Urinary bladder (tissue), 4 donors: ENCODE results near the gene MAP6. TPM values are rescaled to one million over a fixed set of nuclear protein-coding genes. Genes with fewer than 3 reads are reported as not detected.
A peak's percentile ranks its signal among the peaks of the same experiment; 100 is the strongest.
"Not testable (repeated sequence)": the region's sequence is repeated elsewhere in the genome, so short reads cannot be mapped to it uniquely, and the experiment has no call there.

Experiments used
- DNase-seq: peaks from one replicate; pipeline ENCODE4 v3.0.0-alpha.2; 2015; ENCODE audit errors: extremely low spot score
- H3K27ac ChIP-seq: one replicate; pipeline ENCODE4 v1.5.1; 2013; ENCODE audit warnings: low read depth, mild to moderate bottlenecking, moderate library complexity
- H3K36me3 ChIP-seq: one replicate; pipeline ENCODE4 v1.6.1; 2013; ENCODE audit warnings: mild to moderate bottlenecking, moderate library complexity; ENCODE audit not compliant: insufficient read depth
- H3K4me1 ChIP-seq: one replicate; pipeline ENCODE4 v1.6.1; 2013; ENCODE audit warnings: mild to moderate bottlenecking, moderate library complexity; ENCODE audit not compliant: insufficient read depth
- H3K4me3 ChIP-seq: one replicate; pipeline ENCODE4 v1.5.1; 2013; ENCODE audit warnings: low read depth, low read length
- WGBS: extraction: QIAGEN DNeasy Blood & Tissue Kit; methylation state at CpG from one replicate; pipeline ENCODE4 v1.1.7; 2013; 5-methylcytosine and 5-hydroxymethylcytosine counted together
- polyA plus RNA-seq: library from polyadenylated mRNA; stranded (reverse); fragments of 200-250 nt; gene quantifications from one replicate; pipeline ENCODE4 v1.2.3, GENCODE V29; 2013
- total RNA-seq: library from RNA; depleted of rRNA; stranded (reverse); fragments of >200 nt; gene quantifications from one replicate; pipeline ENCODE4 v1.2.3, GENCODE V29; 2014
- donor health status: healthy with polysubstance abuse.
- donor health status: healthy.

MAP6 gene
- total and polyA plus RNA-seq, 2 donors: 5.6 to 8.0 TPM

DNA sequence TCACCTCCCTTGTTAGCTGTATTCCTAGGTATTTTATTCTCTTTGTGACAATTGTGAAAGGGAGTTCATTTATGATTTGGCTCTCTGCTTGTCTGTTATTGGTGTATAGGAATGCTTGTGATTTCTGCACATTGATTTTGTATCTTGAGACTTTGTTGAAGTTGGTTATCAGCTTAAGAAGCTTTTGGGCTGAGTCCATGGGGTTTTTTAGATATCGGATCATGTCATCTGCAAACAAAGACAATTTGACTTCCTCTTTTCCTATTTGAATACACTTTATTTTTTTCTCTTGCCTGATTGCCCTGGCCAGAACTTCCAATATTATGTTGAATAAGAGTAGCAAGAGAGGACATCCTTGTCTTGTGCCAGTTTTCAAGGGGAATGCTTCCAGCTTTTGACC, 15.0 kb upstream of the MAP6 start:
- DNase-seq, H3K36me3 ChIP-seq, H3K4me1 ChIP-seq, H3K27ac ChIP-seq, H3K4me3 ChIP-seq: not testable (repeated sequence)
- WGBS: 86% methylated on average over 1 of the region's 1 CpG

DNA sequence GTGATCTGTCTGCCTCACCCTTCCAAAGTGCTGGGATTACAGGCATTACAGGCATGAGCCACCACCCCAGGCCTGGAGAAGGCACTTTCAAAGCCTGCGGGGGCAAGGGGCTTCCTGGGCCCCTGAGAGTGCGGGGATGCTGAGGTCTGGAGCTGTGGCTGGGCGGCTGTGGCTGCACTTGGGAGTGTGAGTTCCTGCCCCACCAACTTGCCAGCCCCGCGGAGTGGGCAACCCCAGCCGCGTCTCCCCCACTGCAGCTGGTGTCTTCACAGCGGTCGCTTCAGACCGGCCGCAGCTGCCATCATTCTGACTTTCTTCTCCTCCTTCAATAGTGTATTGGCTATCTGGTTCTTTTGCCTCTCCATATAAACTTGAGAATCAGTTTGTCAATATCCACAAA, 10.7 kb upstream of the MAP6 start:
- WGBS: 87% methylated on average over 11 of the region's 11 CpGs
- no peak overlapping the region for H3K27ac ChIP-seq
- H3K4me3 ChIP-seq: no peak overlapping the region
- H3K4me1 ChIP-seq: no peaks in the 10 kb centered on the region
- DNase-seq: no peak
- no peaks in the 10 kb centered on the region for H3K36me3 ChIP-seq

DNA sequence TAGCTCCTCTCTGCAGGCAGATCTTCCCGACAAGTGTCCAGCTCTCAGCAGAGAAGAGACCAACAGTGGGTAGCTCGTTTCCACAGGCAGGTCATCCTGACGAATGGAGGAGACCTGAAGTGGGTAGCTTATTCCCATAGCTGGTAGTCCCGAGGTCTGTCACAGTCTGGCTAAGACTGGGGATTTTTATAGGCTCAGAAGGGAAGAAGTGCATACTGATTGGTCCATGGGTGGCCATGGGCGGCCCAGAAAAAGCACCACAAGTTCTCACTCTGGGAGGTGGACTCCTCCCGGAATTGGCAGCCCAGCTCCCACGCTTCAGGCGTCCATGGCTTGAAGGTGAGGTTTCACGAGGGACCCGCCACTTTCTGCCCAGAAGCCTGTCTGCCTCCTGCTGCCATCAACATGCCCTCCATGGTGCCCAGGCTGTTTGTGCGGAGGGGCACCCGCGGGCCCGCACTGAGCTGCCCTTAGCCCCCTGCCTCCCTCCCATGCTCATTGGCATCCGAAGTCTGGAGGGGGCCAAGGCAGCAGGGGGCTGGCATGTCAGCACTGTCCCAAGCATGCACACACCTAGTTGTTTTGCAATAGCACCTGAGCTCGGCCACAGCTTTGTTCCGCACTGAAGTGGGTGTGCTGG, 9.9 kb upstream of the MAP6 start:
- Histone ChIP-seq H3K27ac (no peak overlapping the region), H3K4me1 (no peaks in the 10 kb centered on the region), H3K36me3 (no peaks in the 10 kb centered on the region), H3K4me3 (no peak overlapping the region)
- DNase-seq: no peak
- WGBS: 77% methylated on average over 17 of the region's 17 CpGs

DNA sequence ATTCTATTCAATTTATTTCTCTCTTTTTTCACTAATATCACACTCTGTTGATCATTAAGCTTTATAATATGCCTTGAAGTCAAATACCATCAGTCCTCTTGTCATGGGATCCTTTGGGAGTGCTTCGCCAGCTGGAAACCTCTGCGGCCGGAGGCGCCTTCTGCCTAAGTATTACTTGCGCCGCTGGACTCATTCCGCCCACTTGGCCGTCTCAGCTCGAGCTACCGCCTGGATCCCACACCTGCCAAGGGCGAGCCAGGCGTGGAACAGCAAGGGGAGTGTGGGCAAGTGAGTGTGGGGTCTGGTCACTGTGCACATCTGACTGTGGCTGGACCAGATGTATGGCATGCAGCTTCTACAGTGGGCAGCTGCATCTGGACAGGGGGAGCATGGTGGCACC, 9.1 kb upstream of the MAP6 start:
- WGBS: 84% methylated on average over 12 of the region's 12 CpGs
- Histone ChIP-seq H3K27ac (no peak overlapping the region), H3K4me3 (no peak overlapping the region), H3K36me3 (no peaks in the 10 kb centered on the region), H3K4me1 (no peaks in the 10 kb centered on the region)
- DNase-seq: no peak

DNA sequence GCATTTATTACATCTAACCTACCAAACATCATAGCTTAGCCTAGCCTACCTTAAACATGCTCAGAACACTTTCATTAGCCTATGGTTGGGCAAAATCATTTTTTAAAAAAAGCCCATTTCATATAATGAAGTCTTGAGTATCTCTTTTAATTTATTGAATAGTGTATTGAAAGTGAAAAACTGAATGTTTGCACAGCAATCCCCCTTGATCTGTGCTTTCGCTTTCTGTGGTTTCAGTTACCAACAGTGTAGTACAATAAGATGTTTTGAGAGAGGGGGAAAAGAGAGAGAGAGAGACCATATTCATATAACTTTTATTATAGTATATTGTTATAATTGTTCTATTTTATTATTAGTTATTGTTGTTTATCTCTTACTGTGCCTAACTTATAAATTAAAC, 8.4 kb upstream of the MAP6 start:
- WGBS: 82% methylated on average over 1 of the region's 1 CpG
- Histone ChIP-seq H3K27ac (no peak overlapping the region), H3K4me1 (no peaks in the 10 kb centered on the region), H3K36me3 (no peaks in the 10 kb centered on the region), H3K4me3 (no peak overlapping the region)
- no peak for DNase-seq

DNA sequence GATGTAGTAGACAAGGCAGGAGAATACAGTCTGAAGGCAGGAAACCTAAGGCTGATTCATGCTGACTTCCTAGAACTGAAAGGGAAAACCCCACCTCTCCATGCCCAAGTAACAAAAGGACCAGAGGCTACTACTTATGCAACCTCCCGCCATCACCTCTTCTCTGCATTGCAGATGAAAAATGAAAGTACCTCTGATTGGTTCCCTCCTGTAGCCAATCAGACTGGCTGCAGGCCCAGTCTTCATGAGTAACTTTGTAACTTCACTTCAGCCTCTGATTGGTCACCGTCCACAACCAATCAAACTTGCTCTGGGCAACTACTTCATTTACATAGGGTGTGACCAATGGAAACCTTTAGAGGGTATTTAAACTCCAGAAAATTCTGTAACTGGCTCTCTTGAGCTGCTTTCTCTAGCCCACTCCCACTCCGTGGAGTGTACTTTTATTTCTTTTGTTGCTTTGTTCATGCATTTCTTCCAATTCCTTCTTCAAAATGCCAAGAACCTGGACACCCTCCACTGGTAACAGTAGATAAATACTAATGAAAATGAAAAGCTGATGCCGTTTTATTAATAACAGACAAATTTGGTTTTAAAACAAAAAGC, 5.2 kb upstream of the MAP6 start:
- H3K27ac ChIP-seq: no peak overlapping the region
- no peaks in the 10 kb centered on the region for H3K4me1 ChIP-seq
- H3K36me3 ChIP-seq: no peaks in the 10 kb centered on the region
- DNase-seq: no peak
- WGBS: 92% methylated on average over 4 of the region's 4 CpGs
- no peak overlapping the region for H3K4me3 ChIP-seq

DNA sequence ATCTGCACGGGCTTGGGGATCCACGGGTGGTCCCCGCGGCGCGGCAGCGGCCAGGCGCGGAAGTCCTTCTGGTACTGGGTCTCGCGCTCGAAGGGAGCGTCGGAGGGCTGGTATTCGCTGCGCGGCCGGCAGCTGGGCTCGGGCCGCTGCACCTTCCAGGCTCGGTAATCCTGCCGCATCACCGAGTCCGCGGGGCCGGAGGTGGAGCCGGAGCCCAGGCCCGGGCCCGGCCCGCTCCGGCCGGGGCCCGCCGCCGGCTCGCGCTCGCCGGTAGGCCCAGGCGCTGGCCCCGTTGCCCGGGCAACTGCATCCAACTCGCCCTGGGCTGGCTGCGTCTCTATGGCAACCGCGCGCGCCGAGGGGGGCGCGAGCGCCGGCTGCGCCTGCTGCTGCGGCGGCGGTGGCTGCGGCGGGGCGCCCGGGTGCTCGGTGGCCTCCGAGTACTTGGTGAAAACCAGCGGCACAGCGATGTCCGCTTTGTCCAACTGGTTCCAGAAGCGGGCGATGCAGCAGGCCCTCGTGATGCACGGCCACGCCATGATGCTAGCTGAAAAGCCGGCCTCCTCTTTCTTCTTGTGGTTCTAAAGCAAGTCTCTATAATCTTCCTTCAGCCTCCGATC, 897 bp downstream of the MAP6 start:
- no peak for DNase-seq

DNA sequence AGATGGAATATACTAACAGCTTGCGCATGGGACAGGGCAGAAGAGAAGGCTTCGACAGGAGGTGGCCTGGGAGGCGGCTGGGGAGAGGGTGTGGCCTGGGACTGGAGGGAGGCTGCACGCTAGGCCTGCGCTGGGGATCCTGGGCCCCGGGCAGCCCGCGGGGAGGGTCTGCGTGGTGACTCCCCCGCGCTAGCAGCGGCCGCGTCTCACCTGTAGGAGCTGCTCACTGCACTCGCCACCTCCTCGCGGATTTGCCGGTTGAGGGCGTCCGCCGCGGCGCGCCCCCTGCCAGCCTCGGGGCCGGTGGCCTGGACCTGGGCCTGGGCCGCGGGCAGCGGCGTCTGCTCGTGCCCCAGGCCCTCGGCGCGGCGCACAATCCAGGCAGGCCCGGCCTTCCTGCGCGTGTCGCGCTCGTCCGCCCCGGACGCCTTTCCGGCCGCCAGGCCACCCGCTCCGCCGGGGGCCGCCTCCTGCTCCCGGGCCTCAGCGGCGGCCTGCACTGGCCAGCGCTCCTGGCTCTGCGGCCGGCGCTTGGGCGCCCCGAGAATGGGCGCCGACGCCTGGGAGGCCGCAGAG, 1.5 kb downstream of the MAP6 start:
- DNase-seq: no peak
- peak overlapping the region; percentile 48 for H3K4me3 ChIP-seq
- H3K4me1 ChIP-seq: no peaks in the 10 kb centered on the region
- 2% methylated on average over 63 of the region's 63 CpGs for WGBS
- no peak overlapping the region for H3K27ac ChIP-seq
- H3K36me3 ChIP-seq: no peaks in the 10 kb centered on the region

More for the DNA sequence above, 897 bp downstream of the MAP6 start:
- H3K4me3 ChIP-seq: peak overlapping the region; percentile 48
- H3K4me1 ChIP-seq: no peaks in the 10 kb centered on the region
- H3K27ac ChIP-seq: no peak overlapping the region
- no peaks in the 10 kb centered on the region for H3K36me3 ChIP-seq
- WGBS: under 1% methylated on average over 73 of the region's 73 CpGs

DNA sequence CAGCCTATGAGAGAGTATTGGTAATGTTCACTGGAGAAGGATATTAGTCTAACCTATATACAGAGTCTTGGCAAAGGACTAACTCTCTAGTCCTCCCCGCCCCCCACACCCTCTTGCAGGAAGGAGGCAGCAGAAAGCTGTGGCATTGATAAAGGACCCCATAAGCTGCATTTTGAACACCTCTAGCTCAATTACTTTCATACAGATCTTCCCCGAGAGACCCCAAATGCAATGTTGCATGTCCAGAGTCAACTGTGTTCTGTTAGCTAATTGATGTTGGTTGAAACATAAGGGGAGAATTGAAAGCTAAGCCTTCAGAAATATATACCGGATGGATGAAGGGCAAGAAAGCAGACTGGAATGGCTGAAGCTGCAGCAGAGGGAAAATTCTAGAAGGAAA, 2.8 kb downstream of the MAP6 start:
- WGBS: 98% methylated on average over 3 of the region's 3 CpGs
- DNase-seq: no peak
- Histone ChIP-seq H3K36me3 (no peaks in the 10 kb centered on the region), H3K4me1 (no peaks in the 10 kb centered on the region), H3K4me3 (no peak overlapping the region), H3K27ac (no peak overlapping the region)

DNA sequence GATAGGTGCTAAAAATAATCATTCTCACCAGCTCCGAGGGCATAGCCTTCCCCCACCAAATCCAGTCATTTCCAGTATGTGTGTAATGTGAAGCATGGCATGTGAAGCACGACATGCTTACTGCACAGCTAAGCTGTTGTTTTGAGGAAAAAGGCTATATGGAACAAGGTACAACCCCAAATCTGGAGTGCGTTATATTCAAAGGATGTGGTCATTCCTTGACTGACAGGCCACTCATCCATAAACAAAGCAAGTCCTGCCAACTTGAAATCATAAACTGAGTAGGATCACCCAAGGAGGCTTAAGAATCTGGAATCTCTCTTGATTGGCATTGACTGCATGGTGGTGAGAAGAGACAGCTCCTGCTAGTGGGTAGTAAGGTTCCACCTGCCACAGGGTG, 3.7 kb downstream of the MAP6 start:
- DNase-seq: no peak
- no peaks in the 10 kb centered on the region for H3K4me1 ChIP-seq
- 93% methylated on average over 3 of the region's 3 CpGs for WGBS
- H3K36me3 ChIP-seq: no peaks in the 10 kb centered on the region
- H3K27ac ChIP-seq: no peak overlapping the region
- H3K4me3 ChIP-seq: no peak overlapping the region

DNA sequence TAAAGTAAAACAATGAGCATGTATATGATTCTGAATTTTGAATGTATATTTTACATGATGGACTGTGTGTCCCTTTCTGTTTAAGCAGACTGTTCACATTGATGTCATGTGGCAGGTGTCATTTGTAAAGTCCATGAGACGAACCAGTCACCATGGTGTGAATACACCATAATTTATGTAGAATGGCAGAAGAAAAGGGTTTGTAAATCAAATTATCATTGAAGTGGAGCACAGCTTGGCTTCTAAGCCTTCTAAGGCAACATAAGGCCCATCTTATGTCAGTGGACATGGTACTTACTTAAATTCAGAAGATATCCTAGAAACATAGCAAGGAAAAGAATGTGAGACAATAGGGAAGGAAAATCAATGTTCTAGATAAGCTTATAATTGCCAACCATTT, 4.4 kb downstream of the MAP6 start:
- Histone ChIP-seq H3K4me3 (no peak overlapping the region), H3K36me3 (no peaks in the 10 kb centered on the region), H3K4me1 (no peaks in the 10 kb centered on the region), H3K27ac (no peak overlapping the region)
- no peak for DNase-seq
- 96% methylated on average over 1 of the region's 1 CpG for WGBS

DNA sequence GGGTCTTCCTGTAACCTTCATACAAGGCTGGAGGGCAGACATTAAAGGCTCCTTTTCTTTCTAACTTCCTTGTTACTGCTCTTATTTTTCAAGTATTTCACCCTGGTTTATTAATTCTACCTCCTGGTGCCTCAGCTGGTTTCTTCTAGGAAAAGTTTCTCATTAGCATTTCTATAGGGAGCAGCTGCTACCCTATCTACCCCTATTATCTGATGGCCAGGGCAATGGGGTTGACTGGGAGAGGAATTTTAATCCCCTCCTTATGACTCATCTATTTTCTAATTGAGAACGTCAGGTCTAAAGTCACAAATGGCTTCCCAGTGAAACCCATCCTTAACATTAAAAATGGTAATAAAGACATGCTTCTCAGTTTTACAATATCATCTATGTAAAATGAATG, 5.0 kb downstream of the MAP6 start:
- no peak for DNase-seq
- no peaks in the 10 kb centered on the region for H3K36me3 ChIP-seq
- no peak overlapping the region for H3K4me3 ChIP-seq
- H3K27ac ChIP-seq: no peak overlapping the region
- no peaks in the 10 kb centered on the region for H3K4me1 ChIP-seq
- 80% methylated on average over 1 of the region's 1 CpG for WGBS

DNA sequence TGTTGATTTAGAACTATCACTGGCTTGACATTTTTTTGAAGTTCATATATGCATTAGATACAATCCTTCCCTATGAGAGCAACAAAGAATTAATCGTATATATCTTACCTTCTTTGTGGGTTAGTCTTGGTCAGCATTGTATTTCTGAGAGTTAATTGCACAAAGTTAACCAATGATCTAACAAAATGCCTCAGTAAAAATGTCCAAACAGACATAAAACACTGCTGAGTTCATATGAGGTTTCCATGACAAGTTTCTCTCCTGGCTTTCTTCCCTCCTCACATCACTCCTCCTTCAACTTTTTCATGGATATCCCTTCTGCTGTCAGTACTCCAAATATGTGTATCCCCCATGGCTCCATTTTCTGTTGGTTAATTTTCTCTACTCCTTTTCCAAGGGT, 9.0 kb downstream of the MAP6 start:
- Histone ChIP-seq H3K36me3 (no peaks in the 10 kb centered on the region), H3K4me1 (no peaks in the 10 kb centered on the region), H3K27ac (no peak overlapping the region), H3K4me3 (no peak overlapping the region)
- DNase-seq: no peak
- 40% methylated on average over 1 of the region's 1 CpG for WGBS

DNA sequence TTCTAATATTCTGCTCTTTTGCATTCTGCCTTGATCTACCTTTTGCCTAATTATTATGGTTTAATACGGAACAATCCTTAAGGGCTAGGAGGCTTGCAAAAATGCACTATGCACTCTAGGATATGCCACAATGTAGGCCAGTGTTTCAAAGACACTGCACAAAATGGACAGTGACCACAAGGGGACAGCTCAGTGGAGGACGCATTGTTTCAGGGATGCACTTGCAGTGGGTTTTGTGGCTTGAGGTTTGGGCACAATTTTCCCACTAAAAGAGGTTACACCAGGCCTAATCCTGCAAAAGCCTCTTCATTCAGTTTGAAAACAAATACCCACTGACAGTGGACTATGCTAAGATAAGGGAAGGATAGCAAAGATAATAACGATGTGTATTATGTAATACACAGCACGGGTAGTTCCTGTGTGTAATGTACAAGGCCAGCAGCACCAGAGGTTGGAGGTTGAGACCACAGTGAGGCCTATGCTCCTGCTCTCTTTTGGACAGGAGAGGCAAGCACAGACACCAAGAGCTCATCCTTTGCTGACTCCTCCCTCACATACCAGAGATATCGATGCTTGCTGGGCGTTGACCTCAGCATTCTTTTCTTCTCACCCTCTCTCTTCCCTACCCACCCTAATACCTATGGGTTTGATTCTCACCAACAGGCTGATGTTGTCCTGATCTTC, 12.7 kb downstream of the MAP6 start:
- Histone ChIP-seq H3K4me1 (no peaks in the 10 kb centered on the region), H3K36me3 (no peaks in the 10 kb centered on the region), H3K27ac (no peak overlapping the region), H3K4me3 (no peak overlapping the region)
- DNase-seq: no peak
- 42% methylated on average over 6 of the region's 6 CpGs for WGBS
